Vagina (tissue), 2 donors: ENCODE data around the gene CARM1. TPM values are rescaled to one million over a fixed set of nuclear protein-coding genes. Genes with fewer than 3 reads are reported as not detected.

Experiments
- DNase-seq, 2 donors: peaks; one replicate each; pipeline ENCODE4 v3.0.0-alpha.2; 2017; ENCODE audit errors: extremely low spot score in 2 of 2
- H3K27ac ChIP-seq: fragments of 200-600 bp; sonication (generic); one replicate; pipeline ENCODE4 v1.5.1; 2019
- H3K27me3 ChIP-seq: fragments of 200-600 bp; sonication (generic); one replicate; pipeline ENCODE4 v1.5.1; 2019
- H3K36me3 ChIP-seq, 2 donors: fragments of 200-600 bp; sonication (generic); one replicate each; pipeline ENCODE4 v1.5.1; 2017 to 2019
- H3K4me1 ChIP-seq: fragments of 200-600 bp; sonication (generic); one replicate; pipeline ENCODE4 v1.5.1; 2019
- H3K4me3 ChIP-seq, 2 donors: fragments of 200-600 bp; sonication (generic); 1 replicate in 1 of 2; 2 replicates in 1 of 2; pipeline ENCODE4 v1.5.1; 2016 to 2019
- H3K9me3 ChIP-seq: fragments of 200-600 bp; sonication (generic); one replicate; pipeline ENCODE4 v1.5.1; 2019
- POLR2A ChIP-seq, 2 donors: fragments of 450-650 bp; IDR thresholded peaks; one replicate each; pipeline ENCODE4 v1.6.1; 2017; ENCODE audit warnings: antibody characterized with exemption in 2 of 2, mild to moderate bottlenecking in 2 of 2, moderate library complexity in 2 of 2
- POLR2AphosphoS5 ChIP-seq, 2 donors: sonication (generic); formaldehyde crosslinking; IDR thresholded peaks; one replicate each; pipeline ENCODE4 v1.9.0; 2017; ENCODE audit warnings: antibody characterized with exemption in 2 of 2, mild to moderate bottlenecking in 2 of 2, low read depth in 1 of 2; ENCODE audit not compliant: insufficient read depth in 1 of 2
- intact Hi-C: fragments of 100-400 bp; cut with DNase I; formaldehyde crosslinking; loops from one replicate; pipeline ENCODE4 v1.15.1; 2023
- total RNA-seq: library from RNA; depleted of rRNA; stranded (reverse); fragments of >200 nt; gene quantifications from one replicate; pipeline ENCODE4 v1.2.3, GENCODE V29; 2016
- TF ChIP-seq, protein P1 (sequence below), 3 experiments: fragments of 450-650 bp in 2 of 3; fragments of 200-600 bp in 1 of 3; sonication (generic) in 1 of 3; IDR thresholded peaks; one replicate each; pipeline ENCODE4 v1.5.1; 2017 to 2019; ENCODE audit warnings: antibody characterized with exemption in 3 of 3, mild to moderate bottlenecking in 2 of 3, moderate library complexity in 2 of 3

CARM1 gene
- total RNA-seq, 1 donor from 2014 or later, result 28.2 TPM

DNA sequence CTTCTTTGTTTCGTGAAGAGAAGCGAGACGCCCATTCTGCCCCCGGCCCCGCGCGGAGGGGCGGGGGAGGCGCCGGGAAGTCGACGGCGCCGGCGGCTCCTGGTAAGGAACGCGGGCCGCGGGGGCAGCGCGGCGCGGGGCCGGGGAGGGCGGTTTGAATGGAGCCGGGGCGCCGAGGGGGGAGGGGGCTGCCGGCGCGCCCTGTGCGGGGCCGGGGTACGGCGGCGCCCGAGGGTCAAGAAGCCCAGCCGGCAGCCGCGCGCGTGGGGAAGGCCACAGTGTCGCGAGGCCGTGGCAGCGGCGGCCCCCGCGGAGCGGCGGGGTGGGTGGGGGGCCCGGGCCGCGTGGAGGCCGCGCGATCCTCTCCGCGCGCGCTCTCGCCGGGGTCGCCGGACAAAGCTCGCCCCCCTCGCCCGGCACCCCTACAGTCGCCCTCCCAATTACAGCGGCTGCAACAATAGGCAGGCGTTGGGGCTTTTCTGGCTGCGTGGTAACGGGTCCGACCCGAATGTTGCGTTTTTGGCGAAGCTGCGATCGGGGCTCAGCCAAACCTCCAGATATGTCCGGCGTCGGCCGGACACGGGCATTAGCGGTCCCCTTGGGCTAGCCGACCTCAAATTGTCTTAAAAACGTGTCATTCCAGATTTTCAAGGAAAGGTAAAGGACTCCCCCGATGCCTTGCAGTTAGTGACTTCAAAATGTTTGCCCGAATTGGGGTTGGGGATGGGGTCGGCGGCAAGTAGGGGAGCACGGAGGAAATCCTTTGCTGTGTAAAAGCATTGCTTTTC is 89.9 kb downstream of the CARM1 start:
- TF ChIP-seq POLR2AphosphoS5 (IDR thresholded peaks at IDR 0.05; ENCODE audit: insufficient read depth in 1 of 2, low read depth in 1 of 2), result no peak
- TF ChIP-seq POLR2A (IDR thresholded peaks at IDR 0.05), result no peak
- TF ChIP-seq, protein P1, sequence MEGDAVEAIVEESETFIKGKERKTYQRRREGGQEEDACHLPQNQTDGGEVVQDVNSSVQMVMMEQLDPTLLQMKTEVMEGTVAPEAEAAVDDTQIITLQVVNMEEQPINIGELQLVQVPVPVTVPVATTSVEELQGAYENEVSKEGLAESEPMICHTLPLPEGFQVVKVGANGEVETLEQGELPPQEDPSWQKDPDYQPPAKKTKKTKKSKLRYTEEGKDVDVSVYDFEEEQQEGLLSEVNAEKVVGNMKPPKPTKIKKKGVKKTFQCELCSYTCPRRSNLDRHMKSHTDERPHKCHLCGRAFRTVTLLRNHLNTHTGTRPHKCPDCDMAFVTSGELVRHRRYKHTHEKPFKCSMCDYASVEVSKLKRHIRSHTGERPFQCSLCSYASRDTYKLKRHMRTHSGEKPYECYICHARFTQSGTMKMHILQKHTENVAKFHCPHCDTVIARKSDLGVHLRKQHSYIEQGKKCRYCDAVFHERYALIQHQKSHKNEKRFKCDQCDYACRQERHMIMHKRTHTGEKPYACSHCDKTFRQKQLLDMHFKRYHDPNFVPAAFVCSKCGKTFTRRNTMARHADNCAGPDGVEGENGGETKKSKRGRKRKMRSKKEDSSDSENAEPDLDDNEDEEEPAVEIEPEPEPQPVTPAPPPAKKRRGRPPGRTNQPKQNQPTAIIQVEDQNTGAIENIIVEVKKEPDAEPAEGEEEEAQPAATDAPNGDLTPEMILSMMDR (IDR thresholded peaks at IDR 0.05), result no peak
- Histone ChIP-seq H3K36me3 (no peaks in the 10 kb centered on the region), H3K27ac (peak overlapping the region; percentile 95), H3K4me3 (peak overlapping the region; percentile 66 to 93), H3K27me3 (no peaks in the 10 kb centered on the region), H3K9me3 (no peaks in the 10 kb centered on the region), H3K4me1 (peaks cover 43% of the 10 kb centered on the region)
- DNase-seq, result no peak
- intact Hi-C loops, result no loop called here

DNA sequence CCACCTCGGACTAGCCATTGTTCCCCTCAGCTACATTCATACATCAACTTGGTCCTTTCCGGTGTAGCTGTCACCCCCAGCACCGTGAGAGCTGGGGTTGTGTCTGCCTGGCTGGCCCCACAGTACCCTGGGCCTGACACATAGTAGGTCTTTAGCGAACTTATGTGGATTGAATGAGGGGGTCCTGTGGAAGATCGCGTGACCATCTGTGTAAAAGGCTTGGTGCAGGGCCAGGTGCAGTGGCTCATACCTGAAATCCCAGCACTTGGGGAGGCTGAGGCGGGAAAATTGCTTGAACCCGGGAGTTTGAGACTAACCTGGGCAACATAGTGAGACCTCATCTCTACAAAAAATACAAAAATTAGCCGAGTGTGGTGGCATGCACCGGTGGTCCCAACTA is 91.5 kb downstream of the CARM1 start:
- intact Hi-C loops, result no loop called here
- H3K4me3 ChIP-seq, result no peak overlapping the region
- no peaks in the 10 kb centered on the region for H3K36me3 ChIP-seq
- DNase-seq, result no peak
- H3K27me3 ChIP-seq, result no peaks in the 10 kb centered on the region
- H3K4me1 ChIP-seq, result peaks cover 43% of the 10 kb centered on the region
- H3K9me3 ChIP-seq, result no peaks in the 10 kb centered on the region
- TF ChIP-seq, protein P1 (IDR thresholded peaks at IDR 0.05), result no peak
- H3K27ac ChIP-seq, result no peak overlapping the region

GRCh38 chr19:10963865-10964264 is 92.5 kb downstream of the CARM1 start:
- no peak overlapping the region for H3K27ac ChIP-seq
- TF ChIP-seq POLR2A (IDR thresholded peaks at IDR 0.05) (no peak), POLR2AphosphoS5 (IDR thresholded peaks at IDR 0.05; ENCODE audit: insufficient read depth in 1 of 2, low read depth in 1 of 2) (no peak)
- TF ChIP-seq, protein P1 (IDR thresholded peaks at IDR 0.05), result no peak
- peaks cover 53% of the 10 kb centered on the region for H3K4me1 ChIP-seq
- no peaks in the 10 kb centered on the region for H3K27me3 ChIP-seq
- H3K4me3 ChIP-seq, result no peak overlapping the region
- intact Hi-C loops, result no loop called here
- DNase-seq, result no peak
- no peaks in the 10 kb centered on the region for H3K9me3 ChIP-seq
- H3K36me3 ChIP-seq, result no peaks in the 10 kb centered on the region

DNA sequence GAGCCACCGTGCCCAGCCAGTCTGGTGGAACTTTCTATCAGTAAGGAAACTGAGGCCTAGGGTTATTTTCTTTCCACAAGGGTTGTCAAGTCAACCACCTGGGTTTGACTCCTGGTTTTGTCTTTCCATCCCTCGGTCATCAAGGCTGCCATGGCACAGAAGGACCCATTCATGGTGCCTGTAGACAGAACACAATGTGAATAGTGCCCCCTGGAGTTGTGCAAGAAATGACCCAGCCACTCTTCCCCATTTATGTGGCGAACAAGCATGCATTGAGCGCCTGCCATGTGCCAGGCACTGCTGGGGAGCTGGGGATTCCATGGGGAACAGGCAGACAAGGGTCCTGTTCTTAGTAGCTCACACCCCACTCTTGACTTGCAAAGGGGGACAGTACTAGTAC is 93.5 kb downstream of the CARM1 start:
- peaks cover 49% of the 10 kb centered on the region for H3K4me1 ChIP-seq
- no peaks in the 10 kb centered on the region for H3K36me3 ChIP-seq
- H3K4me3 ChIP-seq, result no peak overlapping the region
- intact Hi-C loops, result no loop called here
- H3K27ac ChIP-seq, result no peak overlapping the region
- no peaks in the 10 kb centered on the region for H3K27me3 ChIP-seq
- no peak for TF ChIP-seq POLR2A (IDR thresholded peaks at IDR 0.05)
- no peak for TF ChIP-seq POLR2AphosphoS5 (IDR thresholded peaks at IDR 0.05; ENCODE audit: insufficient read depth in 1 of 2, low read depth in 1 of 2)
- TF ChIP-seq, protein P1 (IDR thresholded peaks at IDR 0.05), result no peak
- DNase-seq, result no peak
- H3K9me3 ChIP-seq, result no peaks in the 10 kb centered on the region

DNA sequence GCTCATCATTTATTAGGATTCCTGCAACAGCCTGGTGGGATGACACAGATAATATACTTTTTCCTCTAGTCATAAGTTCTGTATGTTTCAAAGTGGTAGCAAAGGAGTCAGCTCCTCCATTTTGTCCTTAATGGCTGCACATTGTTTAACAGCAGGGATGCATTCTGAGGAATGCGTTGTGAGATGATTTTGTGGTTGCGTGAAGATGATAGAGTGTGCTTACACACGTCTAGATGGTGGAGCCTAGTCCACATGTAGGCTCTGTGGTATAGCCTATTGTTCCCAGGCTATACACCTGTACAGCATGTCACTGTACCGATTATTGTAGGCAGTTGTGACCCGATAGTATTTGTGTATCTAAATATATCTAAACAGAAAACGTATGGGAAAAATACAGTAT is 94.0 kb downstream of the CARM1 start:
- peaks cover 47% of the 10 kb centered on the region for H3K4me1 ChIP-seq

More for the DNA sequence above, 94.0 kb downstream of the CARM1 start:
- no peaks in the 10 kb centered on the region for H3K27me3 ChIP-seq
- no peak for DNase-seq
- no peaks in the 10 kb centered on the region for H3K9me3 ChIP-seq
- no peak overlapping the region for H3K4me3 ChIP-seq
- H3K27ac ChIP-seq, result no peak overlapping the region
- H3K36me3 ChIP-seq, result no peaks in the 10 kb centered on the region
- TF ChIP-seq, protein P1 (IDR thresholded peaks at IDR 0.05), result no peak
- TF ChIP-seq POLR2A (IDR thresholded peaks at IDR 0.05) (no peak), POLR2AphosphoS5 (IDR thresholded peaks at IDR 0.05; ENCODE audit: insufficient read depth in 1 of 2, low read depth in 1 of 2) (no peak)
- intact Hi-C loops, result no loop called here
